ENCODE measurements around the gene TBX19. TPM values are rescaled to one million over a fixed set of nuclear protein-coding genes. Genes with fewer than 3 reads are reported as not detected.

The TBX19 gene
- polyA plus RNA-seq (2013, experiment 1 of 2) = 4.2 TPM
- 3.1 TPM for polyA plus RNA-seq (2013, experiment 2 of 2)

GRCh38 chr1:168280296-168280927 lies at the start of gene TBX19:
TBX19 (plus strand) TSS chr1:168280877; CDS start chr1:168281091, 214 bp downstream.
- Histone ChIP-seq H3K27ac (ENCODE audit: low read depth, low read length, severe bottlenecking) (no peak within 1 kb of the TSS), H3K9me3 (ENCODE audit: control insufficient read depth, low read length) (no peaks in the 10 kb centered on the region), H3K4me1 (ENCODE audit: control insufficient read depth, insufficient read depth, low read length, poor library complexity, severe bottlenecking) (no peaks in the 10 kb centered on the region), H3K4me3 (ENCODE audit: extremely low read depth, insufficient read depth, low read length, poor library complexity, severe bottlenecking) (no peak within 1 kb of the TSS), H3K36me3 (ENCODE audit: control insufficient read depth, insufficient read depth, low read length) (no peaks in the 10 kb centered on the region)
- WGBS, 2 experiments (ENCODE audit: insufficient coverage in 2 of 2) = 93 to 96% methylated on average over 3 to 4 of the region's 7 CpGs

- peaks cover 85% of the 10 kb centered on the region for H3K36me3 ChIP-seq (ENCODE audit: control insufficient read depth, insufficient read depth, low read length)
Measured at GRCh38 chr1:168234846-168235547, 45.7 kb upstream of the TBX19 start.

GRCh38 chr1:168235548-168235885 lies 45.2 kb upstream of the TBX19 start:
- no peaks in the 10 kb centered on the region for H3K9me3 ChIP-seq (ENCODE audit: control insufficient read depth, low read length)
- no peak overlapping the region for H3K27ac ChIP-seq (ENCODE audit: low read depth, low read length, severe bottlenecking)
- no peak overlapping the region for H3K4me3 ChIP-seq (ENCODE audit: extremely low read depth, insufficient read depth, low read length, poor library complexity, severe bottlenecking)
- no peaks in the 10 kb centered on the region for H3K4me1 ChIP-seq (ENCODE audit: control insufficient read depth, insufficient read depth, low read length, poor library complexity, severe bottlenecking)
- H3K36me3 ChIP-seq (ENCODE audit: control insufficient read depth, insufficient read depth, low read length) = peaks cover 87% of the 10 kb centered on the region

More at GRCh38 chr1:168234846-168235547, 45.7 kb upstream of the TBX19 start:
- no peak overlapping the region for H3K27ac ChIP-seq (ENCODE audit: low read depth, low read length, severe bottlenecking)
- 91 to 94% methylated on average over 4 to 6 of the region's 8 CpGs for WGBS, 2 experiments (ENCODE audit: insufficient coverage in 2 of 2)
- no peak overlapping the region for H3K4me3 ChIP-seq (ENCODE audit: extremely low read depth, insufficient read depth, low read length, poor library complexity, severe bottlenecking)
- H3K9me3 ChIP-seq (ENCODE audit: control insufficient read depth, low read length) = no peaks in the 10 kb centered on the region
- H3K4me1 ChIP-seq (ENCODE audit: control insufficient read depth, insufficient read depth, low read length, poor library complexity, severe bottlenecking) = no peaks in the 10 kb centered on the region

GRCh38 chr1:168235937-168236336 lies 44.7 kb upstream of the TBX19 start:
- H3K4me1 ChIP-seq (ENCODE audit: control insufficient read depth, insufficient read depth, low read length, poor library complexity, severe bottlenecking) = no peaks in the 10 kb centered on the region
- 94 to 96% methylated on average over 3 of the region's 3 CpGs for WGBS, 2 experiments (ENCODE audit: insufficient coverage in 2 of 2)
- H3K36me3 ChIP-seq (ENCODE audit: control insufficient read depth, insufficient read depth, low read length) = peaks cover 91% of the 10 kb centered on the region
- H3K9me3 ChIP-seq (ENCODE audit: control insufficient read depth, low read length) = no peaks in the 10 kb centered on the region
- H3K4me3 ChIP-seq (ENCODE audit: extremely low read depth, insufficient read depth, low read length, poor library complexity, severe bottlenecking) = no peak overlapping the region
- no peak overlapping the region for H3K27ac ChIP-seq (ENCODE audit: low read depth, low read length, severe bottlenecking)

GRCh38 chr1:168236836-168237611 lies 43.7 kb upstream of the TBX19 start:
- Histone ChIP-seq H3K4me3 (ENCODE audit: extremely low read depth, insufficient read depth, low read length, poor library complexity, severe bottlenecking) (no peak overlapping the region), H3K27ac (ENCODE audit: low read depth, low read length, severe bottlenecking) (no peak overlapping the region), H3K4me1 (ENCODE audit: control insufficient read depth, insufficient read depth, low read length, poor library complexity, severe bottlenecking) (no peaks in the 10 kb centered on the region), H3K9me3 (ENCODE audit: control insufficient read depth, low read length) (no peaks in the 10 kb centered on the region), H3K36me3 (ENCODE audit: control insufficient read depth, insufficient read depth, low read length) (peaks cover 93% of the 10 kb centered on the region)
- WGBS, 2 experiments (ENCODE audit: insufficient coverage in 2 of 2) = 90 to 94% methylated on average over 5 to 7 of the region's 7 CpGs

- Histone ChIP-seq H3K9me3 (ENCODE audit: control insufficient read depth, low read length) (no peaks in the 10 kb centered on the region), H3K36me3 (ENCODE audit: control insufficient read depth, insufficient read depth, low read length) (peaks cover 88% of the 10 kb centered on the region), H3K27ac (ENCODE audit: low read depth, low read length, severe bottlenecking) (no peak overlapping the region), H3K4me3 (ENCODE audit: extremely low read depth, insufficient read depth, low read length, poor library complexity, severe bottlenecking) (no peak overlapping the region), H3K4me1 (ENCODE audit: control insufficient read depth, insufficient read depth, low read length, poor library complexity, severe bottlenecking) (no peaks in the 10 kb centered on the region)
- 91 to 100% methylated on average over 1 of the region's 2 CpGs for WGBS, 2 experiments (ENCODE audit: insufficient coverage in 2 of 2)
Measured at GRCh38 chr1:168243198-168243597, 37.5 kb upstream of the TBX19 start.

GRCh38 chr1:168243636-168244212 lies 37.0 kb upstream of the TBX19 start:
- H3K36me3 ChIP-seq (ENCODE audit: control insufficient read depth, insufficient read depth, low read length) = peaks cover 83% of the 10 kb centered on the region
- H3K9me3 ChIP-seq (ENCODE audit: control insufficient read depth, low read length) = no peaks in the 10 kb centered on the region
- H3K4me1 ChIP-seq (ENCODE audit: control insufficient read depth, insufficient read depth, low read length, poor library complexity, severe bottlenecking) = no peaks in the 10 kb centered on the region
- no peak overlapping the region for H3K4me3 ChIP-seq (ENCODE audit: extremely low read depth, insufficient read depth, low read length, poor library complexity, severe bottlenecking)
- no peak overlapping the region for H3K27ac ChIP-seq (ENCODE audit: low read depth, low read length, severe bottlenecking)
- 72 to 83% methylated on average over 3 of the region's 3 CpGs for WGBS, 2 experiments (ENCODE audit: insufficient coverage in 2 of 2)

- H3K36me3 ChIP-seq (ENCODE audit: control insufficient read depth, insufficient read depth, low read length) = peaks cover 79% of the 10 kb centered on the region
- H3K27ac ChIP-seq (ENCODE audit: low read depth, low read length, severe bottlenecking) = no peak overlapping the region
- H3K4me1 ChIP-seq (ENCODE audit: control insufficient read depth, insufficient read depth, low read length, poor library complexity, severe bottlenecking) = no peaks in the 10 kb centered on the region
- H3K4me3 ChIP-seq (ENCODE audit: extremely low read depth, insufficient read depth, low read length, poor library complexity, severe bottlenecking) = no peak overlapping the region
- no peaks in the 10 kb centered on the region for H3K9me3 ChIP-seq (ENCODE audit: control insufficient read depth, low read length)
- WGBS, 2 experiments (ENCODE audit: insufficient coverage in 2 of 2) = no CpG with 5 or more reads among the region's 3 CpGs
Measured at GRCh38 chr1:168245042-168245441, 35.6 kb upstream of the TBX19 start.

GRCh38 chr1:168246506-168246905 lies 34.2 kb upstream of the TBX19 start:
- WGBS, 2 experiments (ENCODE audit: insufficient coverage in 2 of 2) = 91 to 94% methylated on average over 4 of the region's 5 CpGs
- Histone ChIP-seq H3K4me3 (ENCODE audit: extremely low read depth, insufficient read depth, low read length, poor library complexity, severe bottlenecking) (no peak overlapping the region), H3K9me3 (ENCODE audit: control insufficient read depth, low read length) (no peaks in the 10 kb centered on the region), H3K36me3 (ENCODE audit: control insufficient read depth, insufficient read depth, low read length) (peaks cover 78% of the 10 kb centered on the region), H3K4me1 (ENCODE audit: control insufficient read depth, insufficient read depth, low read length, poor library complexity, severe bottlenecking) (no peaks in the 10 kb centered on the region), H3K27ac (ENCODE audit: low read depth, low read length, severe bottlenecking) (no peak overlapping the region)

- no peaks in the 10 kb centered on the region for H3K4me1 ChIP-seq (ENCODE audit: control insufficient read depth, insufficient read depth, low read length, poor library complexity, severe bottlenecking)
- 82 to 100% methylated on average over 1 of the region's 3 CpGs for WGBS, 2 experiments (ENCODE audit: insufficient coverage in 2 of 2)
- H3K36me3 ChIP-seq (ENCODE audit: control insufficient read depth, insufficient read depth, low read length) = peaks cover 44% of the 10 kb centered on the region
- H3K9me3 ChIP-seq (ENCODE audit: control insufficient read depth, low read length) = peaks cover 16% of the 10 kb centered on the region
- no peak overlapping the region for H3K4me3 ChIP-seq (ENCODE audit: extremely low read depth, insufficient read depth, low read length, poor library complexity, severe bottlenecking)
- H3K27ac ChIP-seq (ENCODE audit: low read depth, low read length, severe bottlenecking) = no peak overlapping the region
Measured at GRCh38 chr1:168252204-168252733, 28.4 kb upstream of the TBX19 start.
